Measurements from ENCODE around the gene SNX9.

SNX9 gene

DNA sequence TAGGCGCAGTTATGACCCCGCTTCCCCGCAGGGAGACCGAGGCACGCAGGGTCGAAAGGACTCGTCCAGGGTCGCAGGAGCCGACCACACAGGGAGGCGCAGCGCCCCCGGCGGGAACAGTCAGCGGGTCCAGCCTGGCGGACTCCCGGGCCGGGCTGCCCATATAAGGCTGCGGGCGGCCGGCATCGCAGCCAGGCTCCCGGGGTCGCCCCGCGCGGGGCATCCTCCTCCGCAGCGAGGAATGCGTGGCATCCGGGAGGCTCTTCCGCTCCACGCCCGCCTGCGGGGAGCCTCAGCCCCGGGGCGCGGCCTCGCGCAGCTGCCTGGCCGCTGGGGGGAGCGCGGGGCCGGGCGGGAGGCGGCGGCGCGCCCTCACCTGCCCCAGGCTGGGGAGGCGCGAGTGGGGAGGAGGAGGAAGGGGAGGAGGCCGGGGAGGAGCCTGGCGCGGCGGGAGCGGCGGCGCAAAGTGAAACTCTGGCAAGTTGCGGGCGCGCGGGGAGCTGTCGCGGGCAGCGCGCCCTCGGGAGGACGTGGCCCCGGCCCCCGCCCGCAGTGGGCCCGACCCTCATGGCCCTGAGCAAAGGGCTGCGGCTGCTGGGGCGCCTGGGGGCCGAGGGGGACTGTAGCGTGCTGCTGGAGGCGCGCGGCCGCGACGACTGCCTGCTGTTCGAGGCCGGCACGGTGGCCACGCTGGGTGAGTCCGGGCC is 158.5 kb downstream of the SNX9 start, which contains the start of gene SYNJ2:
Gene SYNJ2, plus strand, starts transcription at position 469 of the 707 bp plus-strand sequence. Its CDS starts 99 bp downstream, at position 568.
- H3K27ac ChIP-seq = peak within 1 kb of the TSS; percentile 94
- TF ChIP-seq, protein P1, sequence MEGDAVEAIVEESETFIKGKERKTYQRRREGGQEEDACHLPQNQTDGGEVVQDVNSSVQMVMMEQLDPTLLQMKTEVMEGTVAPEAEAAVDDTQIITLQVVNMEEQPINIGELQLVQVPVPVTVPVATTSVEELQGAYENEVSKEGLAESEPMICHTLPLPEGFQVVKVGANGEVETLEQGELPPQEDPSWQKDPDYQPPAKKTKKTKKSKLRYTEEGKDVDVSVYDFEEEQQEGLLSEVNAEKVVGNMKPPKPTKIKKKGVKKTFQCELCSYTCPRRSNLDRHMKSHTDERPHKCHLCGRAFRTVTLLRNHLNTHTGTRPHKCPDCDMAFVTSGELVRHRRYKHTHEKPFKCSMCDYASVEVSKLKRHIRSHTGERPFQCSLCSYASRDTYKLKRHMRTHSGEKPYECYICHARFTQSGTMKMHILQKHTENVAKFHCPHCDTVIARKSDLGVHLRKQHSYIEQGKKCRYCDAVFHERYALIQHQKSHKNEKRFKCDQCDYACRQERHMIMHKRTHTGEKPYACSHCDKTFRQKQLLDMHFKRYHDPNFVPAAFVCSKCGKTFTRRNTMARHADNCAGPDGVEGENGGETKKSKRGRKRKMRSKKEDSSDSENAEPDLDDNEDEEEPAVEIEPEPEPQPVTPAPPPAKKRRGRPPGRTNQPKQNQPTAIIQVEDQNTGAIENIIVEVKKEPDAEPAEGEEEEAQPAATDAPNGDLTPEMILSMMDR (conservative IDR thresholded peaks at IDR 0.05) = peak; percentile 79

DNA sequence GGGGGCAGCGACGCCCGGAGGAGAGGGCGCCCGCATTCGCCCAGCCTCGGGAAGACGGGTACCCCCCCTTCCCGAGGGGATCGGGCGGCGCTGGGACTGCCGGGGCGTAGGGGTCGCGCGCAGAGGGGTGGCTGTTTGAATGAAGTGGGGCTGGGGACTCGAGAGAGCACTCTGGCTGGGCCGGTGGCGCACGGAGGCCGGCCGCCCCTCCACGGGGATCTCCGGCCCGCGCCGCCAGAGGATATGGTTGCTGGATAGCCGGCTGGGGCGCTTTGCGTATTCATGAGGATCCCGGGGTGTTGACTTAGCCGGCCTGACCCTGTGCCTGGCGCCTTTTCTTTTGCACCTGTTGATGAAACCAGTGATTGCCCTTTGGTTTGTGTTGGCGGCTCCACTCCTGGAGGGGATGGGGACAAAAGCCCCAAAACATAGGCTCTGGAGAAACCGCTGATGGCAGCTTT is 159.1 kb downstream of the SNX9 start:
- H3K27ac ChIP-seq = peak overlapping the region; percentile 94
- TF ChIP-seq, protein P1 (conservative IDR thresholded peaks at IDR 0.05) = no peak

DNA sequence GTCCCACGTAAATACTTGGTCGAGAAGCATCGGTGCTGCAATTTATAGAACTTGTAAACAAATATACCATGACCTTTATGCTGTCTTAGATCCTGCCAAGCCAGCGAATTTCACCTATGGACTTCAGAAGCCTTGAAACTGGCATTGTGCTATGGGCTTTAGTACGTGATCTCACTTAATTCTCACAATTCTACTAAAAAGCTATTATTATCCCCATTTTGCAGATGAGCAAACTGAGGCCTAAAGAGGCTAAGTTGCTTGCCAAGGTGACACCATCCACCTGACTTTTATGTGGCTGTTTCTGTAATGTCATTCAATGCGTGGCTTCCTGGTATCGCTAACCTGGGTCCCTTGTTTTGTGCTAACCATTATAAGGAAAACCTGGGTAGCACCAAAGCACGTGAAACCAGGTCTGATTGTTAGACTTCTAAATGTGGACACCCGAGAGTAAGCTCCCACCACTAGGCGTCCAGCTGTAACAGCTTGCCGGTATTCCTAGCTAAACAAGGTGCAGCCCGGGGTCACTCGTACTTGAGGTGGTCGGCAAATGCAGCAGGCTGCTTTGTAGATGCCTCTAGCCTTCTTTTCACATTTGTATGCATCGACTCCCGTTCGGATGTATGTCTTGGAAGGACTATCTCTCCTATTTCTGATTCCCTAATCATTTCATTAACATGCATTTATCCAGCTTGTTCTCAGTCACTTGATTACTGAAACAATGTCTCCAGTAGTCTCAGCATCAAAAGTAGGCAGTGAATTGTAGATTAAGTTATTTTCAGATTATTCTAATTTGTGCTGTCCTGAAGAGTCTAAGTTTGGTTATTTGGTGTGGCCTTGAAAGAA is 159.7 kb downstream of the SNX9 start:
- peak overlapping the region; percentile 94 for H3K27ac ChIP-seq
- TF ChIP-seq, protein P1 (conservative IDR thresholded peaks at IDR 0.05) = peak; percentile 66

DNA sequence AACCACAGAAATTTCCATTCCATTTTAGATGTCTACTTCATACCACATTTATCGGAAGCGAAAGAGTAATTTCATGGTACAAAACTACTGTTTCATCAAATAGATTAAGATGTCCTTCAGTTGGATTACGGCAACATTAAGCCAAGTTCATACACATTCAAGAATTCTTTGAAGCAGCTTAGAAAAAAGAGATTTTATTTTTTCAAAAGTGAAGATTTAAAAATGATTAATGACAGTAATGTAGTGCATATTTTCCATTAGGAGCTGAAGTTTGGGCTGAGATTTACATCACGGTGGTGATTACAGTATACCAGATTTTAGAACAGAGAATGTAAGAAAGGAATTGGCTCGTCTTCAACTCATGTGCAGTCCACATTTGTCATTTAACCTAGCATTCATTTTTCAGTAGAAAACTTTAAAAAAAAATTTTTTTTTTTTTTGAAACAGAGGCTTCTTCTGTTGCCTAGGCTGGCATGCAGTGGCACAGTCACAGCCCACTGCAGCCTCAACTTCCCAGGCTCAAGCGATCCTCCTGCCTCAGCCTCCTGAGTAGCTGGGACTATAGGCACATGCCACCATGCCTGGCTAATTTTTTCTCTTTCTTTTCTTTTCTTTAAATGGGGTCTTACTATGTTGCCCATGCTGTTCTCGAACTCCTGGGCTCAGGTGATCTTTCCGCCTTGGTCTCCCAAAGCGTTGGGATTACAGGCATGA is 160.5 kb downstream of the SNX9 start:
- TF ChIP-seq, protein P1 (conservative IDR thresholded peaks at IDR 0.05) = no peak
- H3K27ac ChIP-seq = peak overlapping the region; percentile 94

DNA sequence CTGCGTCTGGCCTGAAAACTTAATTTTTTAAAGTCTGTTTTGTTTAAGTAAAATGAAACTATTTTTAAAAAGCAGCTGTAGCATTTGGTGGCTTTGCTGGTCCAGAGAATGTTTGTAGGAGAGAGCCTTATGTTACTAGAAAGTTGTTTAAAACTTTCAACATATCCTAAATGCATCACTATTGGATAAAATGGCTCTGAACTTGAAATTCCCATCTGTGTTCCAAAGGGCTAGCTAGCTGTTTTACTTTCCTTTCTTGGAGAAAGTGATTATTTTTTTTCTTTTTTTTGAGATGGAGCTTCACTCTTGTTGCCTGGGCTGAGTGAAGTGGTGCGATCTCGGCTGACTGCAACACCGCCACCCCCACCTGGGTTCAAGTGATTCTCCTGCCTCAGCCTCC is 161.1 kb downstream of the SNX9 start:
- peak overlapping the region; percentile 94 for H3K27ac ChIP-seq
- TF ChIP-seq, protein P1 (conservative IDR thresholded peaks at IDR 0.05) = no peak

DNA sequence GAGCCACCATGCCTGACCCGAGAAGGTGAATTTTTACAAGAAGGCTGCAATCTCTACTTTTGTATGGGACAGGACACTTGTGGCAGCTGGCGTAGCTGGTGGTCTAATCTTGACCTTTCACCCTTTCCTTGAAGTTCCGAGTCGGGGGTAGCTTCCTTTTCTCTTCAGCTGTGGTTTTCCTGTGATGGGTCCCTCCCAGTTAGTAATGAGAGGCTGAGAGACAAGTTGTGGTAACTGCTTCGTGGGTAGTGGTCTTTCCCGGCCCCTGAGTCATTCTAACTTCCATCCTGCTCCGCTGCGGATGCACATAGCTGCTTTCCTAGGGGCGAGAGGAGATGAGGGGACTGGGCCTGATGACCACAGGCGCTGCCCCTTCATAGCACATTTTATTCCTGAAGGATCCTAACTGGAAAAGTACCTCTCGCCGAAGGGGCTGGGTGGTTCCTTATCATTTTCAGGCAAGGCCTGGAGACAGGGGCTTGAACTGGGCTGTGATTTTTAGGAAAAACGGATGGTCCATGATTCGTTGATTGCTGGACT is 161.7 kb downstream of the SNX9 start:
- TF ChIP-seq, protein P1 (conservative IDR thresholded peaks at IDR 0.05) = no peak
- peak overlapping the region; percentile 94 for H3K27ac ChIP-seq

Measured in VCaP (cell line).